ENCODE measurements around the gene PIP4K2A.
"Not testable (repeated sequence)": the region's sequence is repeated elsewhere in the genome, so short reads cannot be mapped to it uniquely, and the experiment has no call there.

PIP4K2A gene

DNA sequence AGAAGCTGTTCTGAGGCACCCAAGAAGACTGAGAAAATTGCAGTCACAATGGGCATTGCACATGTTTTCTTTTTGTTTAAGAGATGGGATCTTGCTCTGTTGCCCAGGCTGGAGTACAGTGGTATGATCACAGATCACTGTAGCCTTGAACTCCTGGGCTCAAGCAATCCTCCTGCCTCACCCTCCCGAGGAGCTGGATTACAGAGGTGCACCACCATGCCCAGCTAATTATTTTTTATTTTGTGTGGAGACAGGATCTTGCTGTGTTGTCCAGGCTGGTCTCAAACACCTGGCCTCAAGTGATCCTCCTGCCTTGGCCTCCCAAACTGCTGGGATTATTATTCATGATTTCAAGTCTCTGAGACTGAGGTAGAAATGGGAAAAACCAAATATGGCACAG lies 168.7 kb downstream of the PIP4K2A start:
- no peak for DNase-seq

DNA sequence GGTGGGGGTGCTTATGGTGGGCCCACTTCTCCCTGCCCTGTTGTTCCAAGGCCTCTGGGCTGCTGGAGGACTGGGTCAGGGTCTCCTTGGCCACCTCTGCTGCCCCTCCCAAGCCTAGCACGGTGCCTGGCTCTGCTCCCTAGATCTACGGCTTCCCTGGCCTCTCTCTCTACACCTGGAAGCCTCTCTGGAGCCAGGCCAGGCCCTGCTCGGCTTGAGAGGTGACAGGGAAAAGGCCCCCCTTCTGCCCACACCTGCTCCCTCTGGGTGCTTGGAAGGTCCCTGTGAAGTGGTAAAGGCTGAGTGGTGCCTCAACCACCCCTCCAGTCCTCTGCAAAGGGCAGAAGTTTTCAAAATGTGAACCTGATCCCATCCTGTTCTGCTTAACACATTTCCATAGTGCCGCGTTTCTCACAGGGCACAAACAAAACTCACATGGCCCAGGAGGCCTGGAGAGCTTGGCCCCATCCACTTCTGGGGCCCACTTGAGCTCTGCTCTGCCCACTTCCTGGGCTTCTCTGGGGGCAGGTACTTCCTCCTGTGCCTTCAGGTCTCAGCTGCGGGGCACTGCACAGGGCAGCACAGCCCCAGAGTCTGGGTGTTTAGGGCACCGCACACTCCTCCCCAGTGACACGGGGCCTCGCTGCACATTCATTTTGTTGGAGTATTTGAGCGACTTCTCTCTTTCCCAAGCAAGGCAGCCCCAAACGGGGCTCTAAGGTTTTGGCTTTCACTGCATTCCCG lies 169.9 kb downstream of the PIP4K2A start:
- no peak for DNase-seq

DNA sequence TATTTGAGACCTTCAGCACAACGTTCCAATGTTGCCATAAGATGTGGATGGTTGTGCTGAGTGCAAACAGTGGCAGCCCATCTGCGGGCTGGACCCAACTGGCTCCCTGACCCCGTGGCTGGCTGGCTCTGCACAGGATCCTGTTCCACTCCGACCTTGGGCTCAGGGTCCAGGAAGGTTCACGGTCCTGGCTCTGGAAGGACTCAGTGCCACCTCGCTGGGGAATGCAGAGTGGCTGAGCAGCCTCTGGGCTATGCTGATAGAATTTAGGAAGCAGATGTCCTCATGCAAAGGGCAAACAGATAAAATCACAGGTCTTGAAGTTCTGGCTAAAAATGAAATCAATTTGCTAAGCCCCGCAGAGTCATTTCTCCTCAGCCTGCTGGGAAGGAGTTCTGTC lies 171.6 kb downstream of the PIP4K2A start:
- no peak for DNase-seq

DNA sequence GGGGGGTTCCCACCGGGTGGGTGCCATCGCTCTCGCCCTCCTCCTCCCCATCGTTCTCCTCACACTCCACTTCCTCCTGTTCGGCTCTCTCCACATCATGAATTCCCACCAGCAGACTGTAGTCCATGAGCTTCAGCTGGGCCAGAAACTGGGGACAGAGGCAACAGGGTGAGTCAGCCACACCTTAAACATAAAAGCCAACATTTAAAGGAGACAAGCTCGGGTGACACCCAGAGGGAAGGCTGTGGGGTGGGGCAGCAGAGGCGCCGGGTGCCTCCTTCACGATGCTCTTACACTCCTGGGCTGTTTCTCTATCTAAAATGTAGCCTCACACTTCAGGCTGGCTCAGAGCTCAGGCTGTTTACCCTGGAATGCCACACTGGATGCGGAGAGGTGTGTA lies 172.5 kb downstream of the PIP4K2A start:
- no peak for DNase-seq

DNA sequence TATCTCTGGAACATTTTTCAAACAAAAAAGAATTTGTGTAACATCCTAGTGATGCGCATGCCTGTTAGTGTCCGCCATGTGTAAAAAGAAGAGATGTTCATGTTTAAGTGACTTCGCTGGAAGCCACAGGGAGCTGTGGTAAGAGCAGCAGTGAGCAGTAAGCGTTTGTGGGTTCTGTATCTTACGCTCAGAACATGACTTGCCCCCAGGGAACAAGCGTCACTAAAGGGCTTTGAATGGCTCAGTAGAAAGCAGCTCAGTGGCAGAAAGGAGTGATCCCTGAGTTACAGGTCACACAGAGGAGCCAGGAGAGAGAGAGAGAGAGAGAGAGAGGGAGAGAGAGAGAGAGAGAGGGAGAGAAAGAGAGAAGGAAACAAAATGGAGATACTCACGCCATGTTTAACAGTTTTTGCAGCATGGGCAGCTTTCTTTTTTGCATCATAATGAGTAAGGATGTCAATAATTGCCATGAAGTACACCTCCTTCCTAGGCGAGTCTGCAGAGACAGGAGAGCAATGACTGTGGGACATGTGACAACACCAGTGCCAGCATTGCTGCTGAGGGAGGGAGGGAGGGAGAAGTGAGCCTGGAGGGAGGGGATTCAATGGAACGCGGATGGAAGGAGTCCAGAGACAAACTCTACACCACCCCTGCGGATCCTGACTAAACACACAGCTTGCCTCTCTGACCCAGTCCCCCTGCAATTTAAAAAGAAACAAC lies 174.6 kb downstream of the PIP4K2A start:
- no peak for DNase-seq

DNA sequence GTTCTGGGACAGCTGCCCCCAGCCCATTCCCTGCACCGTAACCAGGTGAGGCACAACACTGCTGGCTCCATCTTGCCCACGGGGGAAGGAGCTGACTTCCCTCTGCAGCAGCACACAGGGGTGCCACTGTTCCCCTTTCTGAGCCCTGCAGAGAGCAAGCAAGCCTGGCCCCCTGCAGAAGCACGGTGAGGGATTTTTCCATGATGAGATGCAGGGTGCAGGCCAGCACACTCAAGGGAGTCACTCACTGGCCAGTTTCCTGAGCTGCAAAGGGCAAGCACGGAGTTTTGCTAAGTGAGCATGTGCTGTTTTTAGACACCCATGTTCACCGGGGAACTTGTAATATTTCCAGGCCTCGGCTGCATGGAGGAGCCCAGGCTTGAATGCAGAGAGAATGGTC lies 176.6 kb downstream of the PIP4K2A start:
- DNase-seq = no peak

DNA sequence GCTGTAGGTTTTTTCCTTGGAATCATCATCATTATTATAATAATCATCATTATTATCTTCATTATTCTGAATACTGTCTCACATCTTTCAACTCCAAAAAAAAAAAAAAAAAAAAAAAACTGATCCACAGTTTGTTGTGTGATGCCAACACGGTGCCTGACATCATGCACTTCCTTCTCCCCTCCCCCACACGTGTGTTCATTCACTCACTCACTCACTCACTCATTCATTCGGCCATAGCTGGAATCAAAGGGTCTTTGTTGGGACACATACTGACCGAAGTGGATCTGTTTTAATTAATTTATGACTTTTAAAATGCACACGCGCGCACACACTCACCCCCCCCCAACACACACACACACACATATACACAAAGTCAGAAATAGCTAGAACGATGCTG lies 177.8 kb downstream of the PIP4K2A start:
- DNase-seq = no peak

DNA sequence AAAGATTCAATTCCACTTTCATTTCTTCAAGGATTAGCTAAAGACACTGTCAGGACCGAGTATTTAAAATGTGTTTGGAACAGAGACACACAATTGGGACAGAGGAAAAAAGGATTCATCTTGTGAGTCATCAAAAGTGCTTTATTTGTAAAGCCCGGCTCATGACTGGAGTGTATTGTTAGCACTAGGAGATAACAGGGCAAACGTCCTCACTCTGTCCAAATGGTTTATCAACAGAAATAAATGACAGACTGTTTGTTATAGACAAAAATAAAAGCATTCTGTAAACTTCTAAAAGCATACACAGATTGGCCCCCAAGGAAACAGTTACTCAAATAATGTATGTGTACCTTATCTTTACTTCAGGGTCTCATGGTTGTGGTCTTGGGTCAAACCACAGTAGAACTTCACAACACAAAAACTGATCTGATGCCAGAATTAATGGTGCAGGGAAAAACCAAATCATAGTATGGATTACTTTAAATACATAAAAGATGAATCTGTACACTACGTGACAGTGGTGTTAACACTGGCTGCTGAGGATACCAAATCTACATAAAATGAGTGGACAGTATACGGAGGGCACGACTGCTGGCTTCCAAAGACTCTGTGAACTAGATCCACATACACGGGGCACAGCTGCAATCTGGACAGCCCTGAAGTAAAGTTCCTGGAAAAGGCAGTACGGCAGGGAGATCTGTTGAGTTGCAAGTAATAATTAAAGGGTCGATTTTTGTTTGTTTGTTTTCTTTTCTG lies 179.4 kb downstream of the PIP4K2A start:
- no peak for DNase-seq

DNA sequence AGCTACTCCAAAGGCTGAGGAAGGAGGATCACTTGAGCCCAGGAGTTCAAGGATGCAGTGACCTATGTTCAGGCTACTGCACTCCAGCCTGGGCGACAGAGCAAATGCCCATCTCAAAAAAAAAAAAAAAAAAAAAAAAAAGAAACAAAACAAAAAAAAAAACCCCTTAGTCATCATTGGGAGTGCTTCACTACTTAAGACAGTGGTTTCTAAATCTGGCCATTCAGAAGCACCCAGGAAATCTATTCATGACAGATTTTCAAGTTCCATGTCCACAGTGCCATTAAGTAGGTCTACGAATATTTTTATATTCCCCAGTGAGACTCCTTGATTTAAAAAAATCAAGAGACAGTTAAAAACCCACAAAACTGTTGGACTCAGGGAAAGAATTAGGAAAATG lies 182.9 kb downstream of the PIP4K2A start:
- DNase-seq = no peak

DNA sequence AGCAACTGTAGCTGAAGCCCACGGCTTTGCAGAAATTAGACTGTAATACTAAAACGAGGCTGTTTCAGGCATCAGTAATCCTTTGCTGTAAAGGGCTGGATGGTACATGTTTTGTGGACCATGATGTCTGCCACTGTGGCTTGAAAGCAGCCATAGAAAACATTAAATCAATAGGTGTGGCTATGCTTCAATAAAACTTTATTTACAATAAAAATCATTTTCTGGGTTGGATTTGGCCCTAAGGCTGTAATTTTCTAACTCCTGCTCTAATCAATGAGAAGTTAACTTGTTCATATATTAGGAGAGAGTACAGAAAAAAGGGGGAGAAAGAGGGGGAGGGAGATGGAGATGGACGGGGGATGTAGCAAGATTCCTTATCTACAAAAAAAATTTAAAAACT lies 183.4 kb downstream of the PIP4K2A start:
- no peak for DNase-seq

DNA sequence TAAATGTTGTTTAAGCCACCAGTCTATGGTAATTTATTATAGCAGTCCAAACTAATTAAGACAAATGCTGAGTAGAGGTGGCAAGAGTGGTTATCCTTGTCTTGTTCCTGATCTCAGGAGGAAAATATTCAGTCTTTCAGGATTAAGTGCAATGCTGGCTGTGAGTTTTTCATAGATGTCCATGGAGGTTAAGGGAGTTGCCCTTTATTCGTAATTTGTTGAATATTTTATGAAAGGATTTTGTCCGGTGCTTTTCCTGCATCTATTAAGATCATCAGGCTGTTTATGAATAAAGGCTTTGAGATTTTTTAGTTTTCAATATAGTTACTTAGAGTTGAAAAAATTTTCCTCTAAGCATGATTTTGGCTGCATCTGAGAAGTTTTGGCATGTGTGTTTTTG lies 186.9 kb downstream of the PIP4K2A start:
- no peak for DNase-seq

DNA sequence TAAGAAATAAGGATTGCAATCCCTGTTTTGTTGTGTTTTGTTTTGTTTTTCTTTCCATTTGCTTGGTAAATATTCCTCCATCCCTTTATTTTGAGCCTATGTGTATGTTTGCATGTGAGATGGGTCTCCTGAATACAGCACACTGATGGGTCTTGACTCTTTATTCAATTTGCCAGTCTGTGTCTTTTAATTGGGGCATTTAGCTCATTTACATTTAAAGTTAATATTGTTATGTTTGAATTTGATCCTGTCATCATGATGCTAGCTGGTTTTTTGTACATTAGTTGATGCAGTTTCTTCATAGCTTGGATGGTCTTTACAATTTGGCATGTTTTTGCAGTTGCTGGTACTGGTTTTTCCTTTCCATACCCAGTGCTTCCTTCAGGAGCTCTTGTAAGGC lies 190.0 kb downstream of the PIP4K2A start:
- not testable (repeated sequence) for DNase-seq

DNA sequence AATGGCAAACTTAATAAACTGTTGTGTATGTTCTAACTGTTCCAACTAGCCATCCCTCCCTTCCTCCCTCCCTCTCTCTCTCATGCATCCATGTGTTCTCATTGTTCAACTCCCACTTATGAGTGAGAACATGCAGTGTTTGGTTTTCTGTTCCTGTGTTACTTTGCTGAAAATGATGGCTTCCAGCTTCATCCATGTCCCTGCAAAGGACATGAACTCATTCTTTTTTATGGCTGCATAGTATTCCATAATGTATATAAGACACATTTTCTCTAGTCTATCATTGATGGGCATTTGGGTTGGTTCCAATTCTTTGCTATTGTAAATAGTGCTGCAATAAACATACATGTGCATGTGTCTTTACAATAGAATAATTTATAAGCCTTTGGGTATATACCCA lies 193.7 kb downstream of the PIP4K2A start:
- not testable (repeated sequence) for DNase-seq

DNA sequence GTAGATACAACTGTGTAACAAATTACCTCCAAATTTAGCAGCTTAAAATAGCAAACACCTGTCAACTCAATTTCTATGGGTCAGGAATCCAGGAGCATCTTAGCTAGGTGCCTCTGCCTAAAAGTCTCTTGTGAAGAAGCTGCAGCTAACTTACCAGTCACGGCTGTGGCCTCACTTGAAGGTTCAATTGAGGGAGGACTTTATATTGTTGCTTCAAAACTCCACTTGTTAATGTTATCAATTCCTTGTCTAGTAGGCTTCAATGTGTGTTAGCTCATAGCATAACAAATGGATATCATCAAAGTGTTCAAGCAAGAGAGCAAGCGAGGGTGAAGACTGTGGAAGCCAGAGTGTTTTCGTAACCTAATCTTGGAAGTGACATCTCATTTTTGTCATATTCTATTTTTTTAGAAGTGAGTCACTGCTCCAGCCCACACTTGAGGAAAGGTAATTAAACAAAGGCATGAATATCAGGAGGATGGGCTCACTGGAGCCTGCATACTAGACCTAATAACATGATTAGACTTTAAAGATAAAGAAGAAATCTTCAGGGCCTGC lies 196.1 kb downstream of the PIP4K2A start:
- no peak for DNase-seq

DNA sequence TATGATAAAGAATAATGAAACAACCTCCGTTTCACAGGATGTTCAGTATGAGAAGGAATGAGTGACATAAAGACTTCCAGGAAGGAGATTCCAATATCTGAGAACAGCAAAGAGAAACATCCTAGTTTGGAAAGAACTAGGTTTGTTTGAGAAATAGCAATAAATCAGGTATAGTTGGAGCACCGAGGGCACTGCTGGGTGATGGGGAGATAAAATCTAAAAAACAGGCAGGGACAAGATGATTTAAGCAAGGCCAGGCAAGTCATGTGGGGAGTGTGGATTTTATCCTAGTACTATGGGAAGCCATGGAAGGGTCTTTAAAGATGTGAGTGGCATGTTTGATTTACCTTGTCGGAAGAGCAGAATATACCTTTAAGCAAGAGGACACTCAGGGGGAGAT lies 199.4 kb downstream of the PIP4K2A start:
- no peak for DNase-seq

DNA sequence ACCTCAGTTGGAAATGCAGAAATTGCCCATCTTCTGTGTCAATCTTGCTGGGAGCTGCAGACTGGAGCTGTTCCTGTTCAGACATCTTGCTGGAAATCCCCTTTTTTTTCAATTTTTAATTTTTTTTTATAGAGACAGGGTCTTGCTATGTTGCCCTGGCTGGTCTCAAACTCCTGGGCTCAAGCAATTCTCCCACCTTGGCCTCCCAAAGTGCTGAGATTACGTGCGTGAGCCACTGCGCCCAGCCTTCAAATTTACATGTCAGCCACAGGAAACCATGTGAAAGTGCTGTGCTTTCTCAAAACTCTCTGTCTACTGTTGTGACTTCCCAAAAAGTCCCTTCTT lies 200.0 kb downstream of the PIP4K2A start:
- DNase-seq = not testable (repeated sequence)

DNA sequence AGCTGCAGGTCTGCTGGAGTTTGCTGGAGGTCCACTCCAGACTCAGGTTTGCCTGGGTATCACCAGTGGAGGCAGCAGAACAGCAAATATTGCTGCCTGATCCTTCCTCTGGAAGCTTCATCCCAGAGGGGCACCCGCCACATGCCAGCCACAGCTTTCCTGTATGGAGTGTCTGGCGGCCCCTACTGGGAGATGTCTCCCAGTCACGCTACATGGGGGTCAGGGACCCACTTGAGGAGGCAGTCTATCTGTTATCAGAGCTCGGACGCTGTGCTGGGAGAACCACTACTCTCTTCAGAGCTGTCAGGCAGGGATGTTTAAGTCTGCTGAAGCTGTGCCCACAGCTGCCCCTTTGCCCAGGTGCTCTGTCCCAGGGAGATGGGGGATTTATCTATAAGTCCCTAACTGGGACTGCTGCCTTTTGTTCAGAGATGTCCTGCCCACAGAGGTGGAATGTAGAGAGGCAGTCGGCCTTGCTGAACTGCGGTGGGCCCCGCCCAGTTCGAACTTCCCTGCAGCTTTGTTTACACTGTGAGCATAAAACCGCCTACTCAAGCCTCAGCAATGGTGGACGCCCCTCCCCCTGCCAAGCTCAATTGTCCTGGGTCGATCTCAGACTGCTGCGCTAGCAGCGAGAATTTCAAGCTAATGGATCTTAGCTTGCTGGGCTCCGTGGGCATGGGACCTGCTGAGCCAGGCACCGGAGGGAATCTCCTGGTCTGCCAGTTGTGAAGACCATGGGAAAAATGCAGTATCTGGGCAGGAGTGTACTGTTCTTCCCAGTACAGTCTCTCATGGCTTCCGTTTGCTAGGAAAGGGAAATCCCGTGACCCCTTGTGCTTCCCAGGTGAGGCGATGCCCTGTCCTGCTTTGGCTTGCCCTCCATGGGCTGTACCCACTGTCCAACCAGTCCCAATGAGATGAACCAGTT lies 200.6 kb downstream of the PIP4K2A start:
- not testable (repeated sequence) for DNase-seq

DNA sequence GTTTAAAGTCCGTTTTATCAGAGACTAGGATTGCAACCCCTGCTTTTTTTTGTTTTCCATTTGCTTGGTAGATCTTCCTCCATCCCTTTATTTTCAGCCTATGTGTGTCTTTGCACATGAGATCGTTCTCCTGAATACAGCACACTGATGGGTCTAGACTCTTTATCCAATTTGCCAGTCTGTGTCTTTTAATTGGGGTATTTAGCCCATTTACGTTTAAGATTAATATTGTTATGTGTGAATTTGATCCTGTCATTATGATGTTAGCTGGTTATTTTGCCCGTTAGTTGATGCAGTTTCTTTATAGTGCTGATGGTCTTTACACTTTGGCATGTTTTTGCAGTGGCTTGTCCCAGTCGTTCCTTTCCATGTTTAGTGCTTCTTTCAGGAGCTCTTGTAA lies 202.4 kb downstream of the PIP4K2A start:
- not testable (repeated sequence) for DNase-seq

DNA sequence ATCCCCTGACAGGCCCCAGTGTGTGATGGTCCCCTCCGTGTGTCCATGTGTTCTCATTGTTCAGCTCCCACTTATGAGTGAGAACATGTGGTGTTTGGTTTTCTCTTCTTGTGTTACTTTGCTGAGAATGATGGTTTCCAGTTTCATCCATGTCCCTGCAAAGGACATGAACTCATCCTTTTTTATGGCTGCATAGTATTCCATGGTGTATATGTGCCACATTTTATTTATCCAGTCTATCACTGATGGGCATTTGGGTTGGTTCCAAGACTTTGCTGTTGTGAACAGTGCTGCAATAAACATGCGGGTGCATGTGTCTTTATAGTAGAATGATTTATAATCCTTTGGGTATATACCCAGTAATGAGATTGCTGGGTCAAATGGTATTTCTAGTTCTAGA lies 206.2 kb downstream of the PIP4K2A start:
- not testable (repeated sequence) for DNase-seq

DNA sequence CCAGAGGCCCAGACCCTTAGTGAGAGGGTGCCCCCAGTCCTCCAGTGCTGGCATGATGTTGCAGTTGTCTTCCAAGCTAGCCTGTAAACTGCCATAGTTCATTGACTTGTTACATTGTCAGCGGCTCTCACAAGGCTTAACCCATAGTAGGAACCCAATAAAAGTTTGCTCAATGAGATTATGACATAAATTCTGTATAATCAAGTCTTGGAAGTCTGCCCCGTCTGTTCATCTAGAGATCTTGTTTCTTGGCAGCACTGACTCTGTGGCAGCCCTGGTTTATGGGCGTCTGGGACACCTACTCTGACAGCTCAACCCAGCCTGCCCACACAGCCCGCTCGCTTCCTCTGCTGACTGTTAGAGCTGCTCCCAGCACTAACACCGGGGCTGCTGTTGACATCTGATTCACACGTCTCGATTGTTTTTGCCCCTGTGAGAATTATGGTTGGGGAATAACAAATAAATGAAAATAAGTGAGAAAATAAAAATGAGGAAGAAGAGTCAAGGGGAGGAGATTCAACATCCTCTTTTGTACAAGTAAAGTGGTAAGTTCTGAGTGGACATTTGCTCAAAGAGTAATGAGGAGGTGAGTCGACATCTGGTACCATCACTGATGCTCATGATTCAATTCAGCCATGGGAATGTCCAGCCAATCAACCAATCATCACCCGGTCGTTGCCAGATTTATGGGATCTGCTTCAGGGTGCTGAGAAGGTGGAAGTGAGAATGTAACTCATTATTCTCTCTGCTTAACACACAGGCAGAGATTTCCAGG lies 208.3 kb downstream of the PIP4K2A start:
- peak; percentile 33 to 64 for DNase-seq

DNA sequence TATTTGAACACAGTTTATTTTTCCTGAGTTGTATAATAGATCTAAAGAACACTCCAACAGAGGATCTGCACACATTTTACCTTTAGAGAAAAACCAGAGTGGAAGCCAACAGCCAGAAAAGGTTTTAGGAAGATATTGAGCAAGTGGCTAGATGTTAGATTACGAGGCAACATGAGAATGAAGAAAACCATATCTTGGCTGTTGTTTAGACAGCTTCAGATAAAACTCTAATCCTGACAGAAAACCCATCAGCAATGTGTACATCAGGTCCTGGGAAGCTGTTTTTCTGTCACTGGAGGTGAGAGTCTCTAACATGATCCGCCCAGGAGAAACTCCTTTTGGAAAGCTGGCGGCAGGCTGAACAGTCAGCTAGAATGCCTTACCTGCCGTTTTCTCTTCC lies 209.6 kb downstream of the PIP4K2A start:
- no peak for DNase-seq

Measured in stimulated activated CD4-positive, alpha-beta T cell treated with anti-CD3 and anti-CD28 coated beads, Interleukin-4, amount 100 ng/mL, for 4 hours (primary cell).